Activated naive CD4-positive, alpha-beta T cell treated with anti-CD3 and anti-CD28 coated beads for 36 hours (primary cell): Measurements from ENCODE around the gene ABCA1. TPM values are rescaled to one million over a fixed set of nuclear protein-coding genes. Genes with fewer than 3 reads are reported as not detected.
"Not testable (repeated sequence)": the region's sequence is repeated elsewhere in the genome, so short reads cannot be mapped to it uniquely, and the experiment has no call there.

Source experiments
- CTCF ChIA-PET: fragments of 350-600 bp; sonication (Branson Sonifier 250); formaldehyde crosslinking; loops from one replicate; lab custom pipeline; 2021; ENCODE audit warnings: antibody characterized with exemption; lab: Charles Lee
- DNase-seq: peaks from one replicate; pipeline ENCODE4 v3.0.0-alpha.2; 2020
- H3K27ac Mint-ChIP-seq: one replicate; pipeline ENCODE4 v1.8.0; 2021; ENCODE audit warnings: mild to moderate bottlenecking, mixed read lengths
- H3K27me3 Mint-ChIP-seq: one replicate; pipeline ENCODE4 v1.8.0; 2021; ENCODE audit warnings: low read depth, mixed read lengths
- H3K36me3 Mint-ChIP-seq: one replicate; pipeline ENCODE4 v1.8.0; 2021; ENCODE audit warnings: low read depth, mixed read lengths
- H3K4me1 Mint-ChIP-seq: one replicate; pipeline ENCODE4 v1.8.0; 2021; ENCODE audit warnings: low read depth, mixed read lengths
- H3K4me3 Mint-ChIP-seq: one replicate; pipeline ENCODE4 v1.8.0; 2021; ENCODE audit warnings: mild to moderate bottlenecking, moderate library complexity, mixed read lengths
- H3K9me3 Mint-ChIP-seq: one replicate; pipeline ENCODE4 v1.8.0; 2021; ENCODE audit warnings: mixed read lengths
- intact Hi-C: fragments of 100-400 bp; cut with micrococcal nuclease; formaldehyde crosslinking; loops from one replicate; pipeline ENCODE4 v1.15.1; 2023
- total RNA-seq, 2 experiments: library from RNA; stranded (reverse); gene quantifications; one replicate each; pipeline ENCODE4 v1.2.3, GENCODE V29; 2021

The ABCA1 gene
- total RNA-seq, 2 experiments from 2014 or later, result 31.3 to 31.5 TPM

GRCh38 chr9:104858846-104859245 is 69.1 kb downstream of the ABCA1 start:
- intact Hi-C loops, result no loop called here
- Mint-ChIP-seq H3K36me3 (peaks cover 31% of the 10 kb centered on the region), H3K27ac (no peak overlapping the region), H3K4me1 (peaks cover 11% of the 10 kb centered on the region), H3K4me3 (no peak overlapping the region), H3K9me3 (no peaks in the 10 kb centered on the region), H3K27me3 (no peaks in the 10 kb centered on the region)
- CTCF ChIA-PET, result no interaction called here
- no peak for DNase-seq

- CTCF ChIA-PET, result interaction anchor here (0.7 kb wide), 1 partner anchor 491 kb away, joined by 3 read pairs; no protein-coding TSS in a partner anchor
- Mint-ChIP-seq H3K4me1 (peaks cover 5% of the 10 kb centered on the region), H3K27ac (no peak overlapping the region), H3K9me3 (no peaks in the 10 kb centered on the region), H3K27me3 (no peaks in the 10 kb centered on the region), H3K4me3 (no peak overlapping the region), H3K36me3 (peaks cover 33% of the 10 kb centered on the region)
- no peak for DNase-seq
- intact Hi-C loops, result no loop called here
Observed at GRCh38 chr9:104858271-104858670, 69.7 kb downstream of the ABCA1 start.

- CTCF ChIA-PET, result no interaction called here
- Mint-ChIP-seq H3K9me3 (no peaks in the 10 kb centered on the region), H3K4me1 (peaks cover 4% of the 10 kb centered on the region), H3K4me3 (no peak overlapping the region), H3K27me3 (no peaks in the 10 kb centered on the region), H3K36me3 (peaks cover 31% of the 10 kb centered on the region), H3K27ac (no peak overlapping the region)
- DNase-seq, result no peak
- intact Hi-C loops, result no loop called here
Observed at GRCh38 chr9:104856413-104856941, 71.5 kb downstream of the ABCA1 start.

GRCh38 chr9:104855807-104856206 is 72.1 kb downstream of the ABCA1 start:
- Mint-ChIP-seq H3K27ac (no peak overlapping the region), H3K9me3 (no peaks in the 10 kb centered on the region), H3K27me3 (no peaks in the 10 kb centered on the region), H3K4me1 (peaks cover 11% of the 10 kb centered on the region), H3K36me3 (peaks cover 25% of the 10 kb centered on the region), H3K4me3 (no peak overlapping the region)
- CTCF ChIA-PET, result no interaction called here
- intact Hi-C loops, result no loop called here
- no peak for DNase-seq

- Mint-ChIP-seq H3K4me1 (peaks cover 16% of the 10 kb centered on the region), H3K36me3 (peaks cover 25% of the 10 kb centered on the region)
- H3K9me3 Mint-ChIP-seq, H3K27ac Mint-ChIP-seq, DNase-seq, intact Hi-C loops, H3K4me3 Mint-ChIP-seq, H3K27me3 Mint-ChIP-seq: not testable (repeated sequence)
- CTCF ChIA-PET, result interaction anchor here (1.3 kb wide), 1 partner anchor 8 kb away, joined by 6 read pairs; no protein-coding TSS in a partner anchor
Observed at GRCh38 chr9:104855258-104855657, 72.7 kb downstream of the ABCA1 start.

GRCh38 chr9:104854613-104855012 is 73.3 kb downstream of the ABCA1 start:
- no peaks in the 10 kb centered on the region for H3K9me3 Mint-ChIP-seq
- H3K4me1 Mint-ChIP-seq, result peaks cover 18% of the 10 kb centered on the region
- CTCF ChIA-PET, result interaction anchor here (1.3 kb wide), 1 partner anchor 9 kb away, joined by 6 read pairs; no protein-coding TSS in a partner anchor
- no peaks in the 10 kb centered on the region for H3K27me3 Mint-ChIP-seq
- no peak overlapping the region for H3K4me3 Mint-ChIP-seq
- H3K27ac Mint-ChIP-seq, result no peak overlapping the region
- H3K36me3 Mint-ChIP-seq, result peaks cover 26% of the 10 kb centered on the region
- DNase-seq, result no peak
- intact Hi-C loops, result no loop called here

- Mint-ChIP-seq H3K9me3 (no peaks in the 10 kb centered on the region), H3K4me3 (no peak overlapping the region), H3K4me1 (peaks cover 18% of the 10 kb centered on the region), H3K36me3 (peaks cover 28% of the 10 kb centered on the region), H3K27me3 (no peaks in the 10 kb centered on the region), H3K27ac (no peak overlapping the region)
- intact Hi-C loops, result no loop called here
- CTCF ChIA-PET, result interaction anchor here (0.6 to 1.2 kb wide), 2 partner anchors 10 to 552 kb away, joined by 3 to 4 read pairs; no protein-coding TSS in a partner anchor
- no peak for DNase-seq
Observed at GRCh38 chr9:104853683-104854082, 74.3 kb downstream of the ABCA1 start.

- no peak overlapping the region for H3K4me3 Mint-ChIP-seq
- DNase-seq, result no peak
- CTCF ChIA-PET, result interaction anchor here (0.6 to 1.2 kb wide), 2 partner anchors 10 to 552 kb away, joined by 3 to 4 read pairs; no protein-coding TSS in a partner anchor
- peaks cover 28% of the 10 kb centered on the region for H3K36me3 Mint-ChIP-seq
- no peaks in the 10 kb centered on the region for H3K9me3 Mint-ChIP-seq
- H3K27me3 Mint-ChIP-seq, result no peaks in the 10 kb centered on the region
- H3K27ac Mint-ChIP-seq, result no peak overlapping the region
- H3K4me1 Mint-ChIP-seq, result peaks cover 18% of the 10 kb centered on the region
- intact Hi-C loops, result no loop called here
Observed at GRCh38 chr9:104853159-104853558, 74.8 kb downstream of the ABCA1 start.

- CTCF ChIA-PET, result no interaction called here
- H3K36me3 Mint-ChIP-seq, result peaks cover 27% of the 10 kb centered on the region
Observed at GRCh38 chr9:104851546-104851920, 76.4 kb downstream of the ABCA1 start.

GRCh38 chr9:104850786-104851545 is 77.0 kb downstream of the ABCA1 start:
- DNase-seq, result no peak
- CTCF ChIA-PET, result interaction anchor here (1.3 kb wide), 1 partner anchor 12 kb away, joined by 4 read pairs; no protein-coding TSS in a partner anchor
- Mint-ChIP-seq H3K36me3 (peaks cover 25% of the 10 kb centered on the region), H3K27me3 (no peaks in the 10 kb centered on the region), H3K27ac (peak overlapping the region; percentile 51), H3K4me3 (no peak overlapping the region), H3K9me3 (no peaks in the 10 kb centered on the region), H3K4me1 (peaks cover 18% of the 10 kb centered on the region)
- intact Hi-C loops, result no loop called here

More at GRCh38 chr9:104851546-104851920, 76.4 kb downstream of the ABCA1 start:
- Mint-ChIP-seq H3K27me3 (no peaks in the 10 kb centered on the region), H3K27ac (peak overlapping the region; percentile 51), H3K9me3 (no peaks in the 10 kb centered on the region), H3K4me1 (peaks cover 18% of the 10 kb centered on the region), H3K4me3 (no peak overlapping the region)
- DNase-seq, result no peak
- intact Hi-C loops, result no loop called here

- Mint-ChIP-seq H3K36me3 (peaks cover 16% of the 10 kb centered on the region), H3K4me3 (no peak overlapping the region), H3K27me3 (no peaks in the 10 kb centered on the region), H3K4me1 (peaks cover 16% of the 10 kb centered on the region), H3K27ac (no peak overlapping the region), H3K9me3 (no peaks in the 10 kb centered on the region)
- intact Hi-C loops, result no loop called here
- CTCF ChIA-PET, result no interaction called here
- DNase-seq, result no peak
Observed at GRCh38 chr9:104849023-104849422, 78.9 kb downstream of the ABCA1 start.

- intact Hi-C loops, result no loop called here
- no peaks in the 10 kb centered on the region for H3K9me3 Mint-ChIP-seq
- H3K27ac Mint-ChIP-seq, result no peak overlapping the region
- no peaks in the 10 kb centered on the region for H3K27me3 Mint-ChIP-seq
- peaks cover 24% of the 10 kb centered on the region for H3K36me3 Mint-ChIP-seq
- H3K4me1 Mint-ChIP-seq, result no peaks in the 10 kb centered on the region
- CTCF ChIA-PET, result no interaction called here
- H3K4me3 Mint-ChIP-seq, result no peak overlapping the region
- DNase-seq, result no peak
Observed at GRCh38 chr9:104844710-104845109, 83.2 kb downstream of the ABCA1 start.
